ENCODE measurements around the gene FILIP1L.

FILIP1L gene

DNA sequence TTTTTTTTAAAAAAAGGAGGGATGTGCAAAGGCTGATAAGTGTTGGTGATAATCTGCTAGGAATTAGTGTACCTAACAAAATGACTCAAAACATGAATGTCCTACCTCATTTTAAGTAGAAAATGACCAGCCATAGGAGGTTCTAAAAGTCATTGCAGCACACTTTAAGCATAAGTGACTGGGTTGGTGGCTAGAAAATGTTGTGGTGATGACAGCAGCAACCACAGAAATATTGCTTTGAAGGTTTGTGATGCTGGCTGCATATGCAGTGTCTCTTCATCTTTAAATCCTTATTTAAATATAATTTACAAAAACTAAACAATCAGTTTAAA, 241.4 kb downstream of the FILIP1L start:
- TF ChIP-seq TAF1 (IDR thresholded peaks at IDR 0.05; ENCODE audit: borderline replicate concordance, insufficient read depth, low read length) = no peak
- TF ChIP-seq POLR2AphosphoS5 (IDR thresholded peaks at IDR 0.05; ENCODE audit: low read depth, low read length) = no peak
- TF ChIP-seq SIN3A (IDR thresholded peaks at IDR 0.05; ENCODE audit: borderline replicate concordance, insufficient read depth, low read length) = no peak
- no peak for TF ChIP-seq FOXP2 (optimal IDR thresholded peaks at IDR 0.05; ENCODE audit: borderline replicate concordance, extremely low read depth, extremely low read length, insufficient read depth)

GRCh38 chr3:99871231-99872045, 242.9 kb downstream of the FILIP1L start:
- no peak for TF ChIP-seq SIN3A (IDR thresholded peaks at IDR 0.05; ENCODE audit: borderline replicate concordance, insufficient read depth, low read length)
- TF ChIP-seq POLR2AphosphoS5 (IDR thresholded peaks at IDR 0.05; ENCODE audit: low read depth, low read length) = no peak
- TF ChIP-seq REST (IDR thresholded peaks at IDR 0.05; ENCODE audit: insufficient read depth in 1 of 2, low read depth in 2 of 2, low read length in 2 of 2) = no peak
- no peak for TF ChIP-seq FOXP2 (optimal IDR thresholded peaks at IDR 0.05; ENCODE audit: borderline replicate concordance, extremely low read depth, extremely low read length, insufficient read depth)
- TF ChIP-seq TAF1 (IDR thresholded peaks at IDR 0.05; ENCODE audit: borderline replicate concordance, insufficient read depth, low read length) = no peak

DNA sequence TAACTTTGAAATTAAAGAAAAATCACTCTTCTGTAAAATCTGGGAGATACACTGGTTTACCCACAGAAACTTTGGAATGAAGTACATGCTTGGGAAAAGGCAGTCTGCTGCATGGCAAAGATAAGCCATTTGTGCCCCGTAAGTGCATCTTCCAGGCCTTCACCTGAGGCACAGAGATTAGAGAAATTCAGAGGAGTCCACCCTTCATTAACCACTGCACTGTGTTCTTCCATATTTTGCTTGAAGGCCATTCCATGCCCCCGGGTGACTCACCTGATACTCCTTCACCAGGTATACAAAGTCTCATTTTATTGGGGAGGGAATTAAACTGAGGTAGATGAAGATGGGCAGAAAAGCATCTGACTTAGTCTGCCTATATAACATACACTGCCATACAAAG, 243.6 kb downstream of the FILIP1L start:
- no peak for TF ChIP-seq FOXP2 (optimal IDR thresholded peaks at IDR 0.05; ENCODE audit: borderline replicate concordance, extremely low read depth, extremely low read length, insufficient read depth)
- no peak for TF ChIP-seq SIN3A (IDR thresholded peaks at IDR 0.05; ENCODE audit: borderline replicate concordance, insufficient read depth, low read length)
- TF ChIP-seq POLR2AphosphoS5 (IDR thresholded peaks at IDR 0.05; ENCODE audit: low read depth, low read length) = no peak
- TF ChIP-seq REST (IDR thresholded peaks at IDR 0.05; ENCODE audit: insufficient read depth in 1 of 2, low read depth in 2 of 2, low read length in 2 of 2) = no peak
- TF ChIP-seq TAF1 (IDR thresholded peaks at IDR 0.05; ENCODE audit: borderline replicate concordance, insufficient read depth, low read length) = no peak

DNA sequence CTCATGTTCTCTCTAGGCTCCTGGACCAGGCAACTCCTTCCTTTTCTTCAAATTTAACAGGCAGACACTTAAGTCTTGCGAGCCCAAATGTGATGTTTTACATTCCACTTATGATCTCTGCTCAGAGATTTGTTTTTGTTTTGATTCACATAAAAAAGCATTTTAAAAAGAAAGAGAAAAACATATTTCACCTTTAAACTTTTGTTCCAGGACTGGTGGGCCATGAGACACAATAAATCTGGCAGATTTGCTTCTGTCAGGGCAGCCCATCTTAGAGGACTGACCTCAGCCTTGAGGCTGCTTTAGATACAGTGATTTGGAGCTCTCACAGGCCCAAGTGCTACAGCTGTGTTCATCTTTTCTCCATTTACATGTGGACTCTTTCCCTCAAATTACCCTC, 244.7 kb downstream of the FILIP1L start:
- TF ChIP-seq POLR2AphosphoS5 (IDR thresholded peaks at IDR 0.05; ENCODE audit: low read depth, low read length) (no peak), SIN3A (IDR thresholded peaks at IDR 0.05; ENCODE audit: borderline replicate concordance, insufficient read depth, low read length) (no peak), FOXP2 (optimal IDR thresholded peaks at IDR 0.05; ENCODE audit: borderline replicate concordance, extremely low read depth, extremely low read length, insufficient read depth) (no peak), TAF1 (IDR thresholded peaks at IDR 0.05; ENCODE audit: borderline replicate concordance, insufficient read depth, low read length) (no peak), REST (IDR thresholded peaks at IDR 0.05; ENCODE audit: insufficient read depth in 1 of 2, low read depth in 2 of 2, low read length in 2 of 2) (no peak)

- TF ChIP-seq SIN3A (IDR thresholded peaks at IDR 0.05; ENCODE audit: borderline replicate concordance, insufficient read depth, low read length) (no peak), REST (IDR thresholded peaks at IDR 0.05; ENCODE audit: insufficient read depth in 1 of 2, low read depth in 2 of 2, low read length in 2 of 2) (no peak), FOXP2 (optimal IDR thresholded peaks at IDR 0.05; ENCODE audit: borderline replicate concordance, extremely low read depth, extremely low read length, insufficient read depth) (no peak), POLR2AphosphoS5 (IDR thresholded peaks at IDR 0.05; ENCODE audit: low read depth, low read length) (no peak), TAF1 (IDR thresholded peaks at IDR 0.05; ENCODE audit: borderline replicate concordance, insufficient read depth, low read length) (no peak)
These were observed 246.0 kb downstream of the FILIP1L start for GRCh38 chr3:99868311-99868646.
